IPS-15b (cell line): ENCODE data around the gene CREB1.

Experiments used
- H3K27me3 ChIP-seq: one replicate; pipeline ENCODE4 v1.6.1; 2013; ENCODE audit warnings: low read length; ENCODE audit not compliant: control insufficient read depth, insufficient read depth
- H3K36me3 ChIP-seq: one replicate; pipeline ENCODE4 v1.6.1; 2013; ENCODE audit warnings: low read length; ENCODE audit not compliant: control insufficient read depth, insufficient read depth
- H3K4me1 ChIP-seq: one replicate; pipeline ENCODE4 v1.6.1; 2013; ENCODE audit warnings: mild to moderate bottlenecking, low read length; ENCODE audit not compliant: control insufficient read depth, insufficient read depth
- H3K4me3 ChIP-seq: one replicate; pipeline ENCODE4 v1.5.1; 2013; ENCODE audit warnings: low read depth, low read length
- H3K9ac ChIP-seq: one replicate; pipeline ENCODE4 v1.6.1; 2013; ENCODE audit warnings: low read depth, mild to moderate bottlenecking, low read length
- H3K9me3 ChIP-seq: one replicate; pipeline ENCODE4 v1.6.1; 2013; ENCODE audit warnings: mild to moderate bottlenecking, low read length; ENCODE audit not compliant: control insufficient read depth, insufficient read depth

The CREB1 gene

DNA sequence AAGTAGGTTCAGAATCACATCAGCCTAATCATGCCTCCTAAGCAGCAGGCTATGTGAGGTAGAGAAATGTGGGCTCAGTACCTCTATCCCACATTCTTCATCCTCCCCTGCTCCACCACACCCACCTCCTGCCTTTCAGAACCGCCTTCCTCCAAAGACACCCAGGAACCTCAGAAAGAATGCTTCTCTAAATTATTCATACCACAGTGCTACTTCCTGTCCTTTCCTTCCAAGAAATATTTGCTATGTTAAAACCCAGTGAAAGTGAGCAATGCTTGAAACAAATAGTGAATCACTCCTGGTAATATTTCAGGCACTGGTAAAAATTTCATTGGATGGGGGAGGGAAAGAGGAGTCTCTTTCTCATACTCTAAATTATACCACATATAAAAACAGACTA is 24.0 kb upstream of the CREB1 start:
- Histone ChIP-seq H3K4me1 (peaks cover 15% of the 10 kb centered on the region), H3K4me3 (no peak overlapping the region), H3K27me3 (no peaks in the 10 kb centered on the region), H3K36me3 (no peaks in the 10 kb centered on the region), H3K9me3 (no peaks in the 10 kb centered on the region), H3K9ac (no peak overlapping the region)

DNA sequence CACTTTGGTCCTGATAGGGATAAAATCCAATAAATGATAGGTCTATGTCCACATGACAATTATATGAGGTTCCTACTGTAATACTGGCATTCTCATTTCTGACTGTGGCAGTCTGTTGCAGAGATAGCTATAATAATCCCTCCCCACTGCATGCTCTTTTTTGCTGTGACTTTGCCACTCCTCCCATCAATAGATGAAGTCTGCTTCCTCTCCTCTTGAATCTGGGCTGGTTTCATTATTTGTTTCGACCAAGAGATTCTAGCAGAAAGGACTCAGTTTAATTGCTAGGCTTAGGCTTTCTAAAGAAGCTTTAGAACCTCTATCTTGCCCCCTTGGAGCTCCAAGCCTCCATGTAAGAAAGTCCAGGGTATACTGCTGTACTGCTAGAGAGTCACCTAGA is 23.3 kb upstream of the CREB1 start:
- Histone ChIP-seq H3K4me1 (peaks cover 15% of the 10 kb centered on the region), H3K27me3 (no peaks in the 10 kb centered on the region), H3K36me3 (no peaks in the 10 kb centered on the region), H3K4me3 (no peak overlapping the region), H3K9ac (no peak overlapping the region), H3K9me3 (no peaks in the 10 kb centered on the region)

DNA sequence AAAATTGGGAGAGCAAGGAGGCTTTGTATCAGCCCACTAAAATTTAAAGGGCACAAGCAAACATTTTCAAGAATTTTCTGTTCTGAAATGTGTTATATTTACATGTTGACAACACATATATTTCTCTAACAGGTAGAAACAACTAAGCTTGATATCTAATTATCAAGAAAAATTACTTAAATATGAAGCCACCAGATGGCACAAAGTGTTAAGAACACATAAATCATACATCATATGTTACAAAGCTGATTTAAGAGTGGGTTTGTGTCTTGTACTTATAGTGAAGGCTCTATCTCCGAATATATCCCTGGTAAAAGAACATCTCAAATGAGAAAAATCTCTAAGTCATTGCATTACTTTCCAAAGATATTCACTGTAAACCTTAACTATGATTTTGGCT is 19.6 kb upstream of the CREB1 start:
- Histone ChIP-seq H3K4me3 (no peak overlapping the region), H3K9ac (no peak overlapping the region), H3K9me3 (no peaks in the 10 kb centered on the region), H3K27me3 (no peaks in the 10 kb centered on the region), H3K36me3 (no peaks in the 10 kb centered on the region), H3K4me1 (peaks cover 9% of the 10 kb centered on the region)

DNA sequence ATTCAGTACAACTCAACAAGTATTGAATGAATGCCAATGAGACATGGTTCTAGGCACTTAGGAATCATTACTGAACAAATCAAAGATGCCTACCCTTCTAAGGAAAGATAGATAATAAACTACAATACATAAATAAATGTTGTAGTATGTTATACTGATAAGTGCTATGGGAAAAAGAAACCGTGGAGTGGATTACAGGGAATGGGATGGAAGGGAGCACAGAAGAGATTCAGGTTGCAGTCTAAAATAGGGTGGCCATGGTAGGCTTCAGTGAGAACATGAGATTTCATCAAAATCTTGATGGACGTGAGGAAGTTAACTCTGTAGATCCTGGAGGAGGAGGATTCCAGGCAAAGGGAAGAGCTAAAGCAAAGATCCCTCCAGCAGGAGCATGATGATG is 17.9 kb upstream of the CREB1 start:
- H3K9me3 ChIP-seq, result no peaks in the 10 kb centered on the region
- H3K27me3 ChIP-seq, result no peaks in the 10 kb centered on the region
- no peaks in the 10 kb centered on the region for H3K36me3 ChIP-seq
- no peak overlapping the region for H3K9ac ChIP-seq
- H3K4me3 ChIP-seq, result no peak overlapping the region
- no peaks in the 10 kb centered on the region for H3K4me1 ChIP-seq

DNA sequence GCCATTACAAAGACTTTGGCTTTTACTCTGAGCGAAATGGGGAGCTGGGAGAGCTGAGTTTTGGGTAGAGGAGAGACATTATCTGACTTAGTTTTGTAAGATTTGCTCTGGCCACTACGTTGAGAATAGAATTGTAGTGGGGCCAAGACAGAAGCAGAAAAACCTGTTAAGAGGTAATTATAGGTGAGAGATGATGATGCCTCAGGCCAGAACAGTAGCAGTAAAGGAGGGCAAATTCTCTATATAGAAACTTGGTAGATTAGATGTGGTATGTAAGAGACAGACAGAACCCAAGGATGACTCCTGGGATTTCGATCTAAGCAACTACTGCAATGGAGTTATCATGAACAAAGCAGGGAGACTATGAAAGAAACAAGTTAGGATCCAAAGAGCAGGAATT is 17.4 kb upstream of the CREB1 start:
- Histone ChIP-seq H3K9ac (no peak overlapping the region), H3K36me3 (no peaks in the 10 kb centered on the region), H3K9me3 (no peaks in the 10 kb centered on the region), H3K4me3 (no peak overlapping the region), H3K27me3 (no peaks in the 10 kb centered on the region), H3K4me1 (no peaks in the 10 kb centered on the region)

DNA sequence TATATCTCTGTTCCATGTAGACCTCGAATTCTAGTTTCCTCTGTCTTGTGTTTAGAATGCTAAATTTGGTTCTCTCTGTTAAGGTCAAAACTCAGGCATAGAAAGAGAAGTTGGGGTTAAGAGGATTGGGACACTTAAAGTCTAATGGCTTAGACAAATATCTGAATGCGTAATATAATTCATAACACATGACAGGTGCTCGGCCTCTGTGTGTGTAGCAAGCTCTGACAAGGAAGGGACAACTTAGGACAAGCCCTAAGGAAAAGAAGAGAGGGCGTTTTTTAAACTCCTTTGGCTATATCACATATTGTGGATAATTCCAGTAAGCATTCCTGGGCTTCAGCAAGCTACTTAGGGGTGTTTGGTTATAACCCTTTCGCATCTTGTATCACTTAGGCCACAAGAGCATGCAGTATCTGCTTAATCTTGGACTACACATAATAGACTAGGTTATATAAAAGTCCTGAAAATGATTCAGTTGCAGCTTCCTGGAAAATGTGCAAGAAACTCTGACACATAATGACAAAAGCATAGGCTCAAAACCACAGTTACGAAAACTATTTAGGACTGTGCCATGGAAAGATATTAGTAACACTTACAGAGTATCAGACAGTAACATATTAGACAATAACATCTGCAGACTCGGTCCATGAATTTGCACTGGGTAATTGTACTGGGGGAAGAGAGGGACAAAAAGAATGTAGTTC is 16.1 kb upstream of the CREB1 start:
- Histone ChIP-seq H3K4me1 (no peaks in the 10 kb centered on the region), H3K36me3 (no peaks in the 10 kb centered on the region), H3K4me3 (no peak overlapping the region), H3K9ac (no peak overlapping the region), H3K9me3 (no peaks in the 10 kb centered on the region), H3K27me3 (no peaks in the 10 kb centered on the region)

DNA sequence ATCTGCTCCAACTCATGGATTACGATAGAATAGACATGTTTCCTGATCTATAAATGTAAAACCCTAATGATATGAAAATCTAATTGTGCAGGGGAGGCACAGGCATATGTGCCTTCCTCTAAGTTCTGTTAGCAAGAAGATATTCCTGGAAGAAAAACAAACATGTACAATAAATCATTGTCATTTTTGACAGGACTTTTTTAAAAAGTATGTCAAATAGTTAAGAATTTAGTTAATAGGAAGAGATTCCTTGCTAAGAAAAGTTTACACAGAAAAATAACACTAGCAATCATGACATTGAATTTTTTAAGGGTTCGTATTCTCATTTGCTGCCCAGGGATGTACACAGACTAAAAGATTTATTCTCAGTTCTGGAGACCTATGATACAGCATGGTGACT is 15.3 kb upstream of the CREB1 start:
- Histone ChIP-seq H3K4me1 (no peaks in the 10 kb centered on the region), H3K36me3 (no peaks in the 10 kb centered on the region), H3K9me3 (no peaks in the 10 kb centered on the region), H3K4me3 (no peak overlapping the region), H3K27me3 (no peaks in the 10 kb centered on the region), H3K9ac (no peak overlapping the region)

DNA sequence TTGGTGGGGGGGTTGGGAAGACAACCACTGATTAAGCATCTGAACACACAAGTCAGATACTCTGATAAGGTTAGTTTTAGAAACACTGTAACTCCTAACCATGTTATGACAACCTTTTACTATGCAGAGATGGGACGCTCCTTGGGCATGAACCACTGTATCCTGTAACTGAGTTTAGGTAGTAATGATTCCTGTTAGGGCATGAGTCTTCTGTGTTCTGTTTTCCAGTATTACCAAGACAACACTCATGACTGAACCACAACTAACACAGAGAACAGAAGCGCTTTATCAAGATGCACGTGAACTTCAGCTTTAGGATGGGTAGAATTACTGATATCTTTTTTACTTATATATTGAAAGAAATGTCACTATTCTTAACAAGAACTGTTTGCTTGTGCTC is 14.1 kb upstream of the CREB1 start:
- H3K4me1 ChIP-seq, result no peaks in the 10 kb centered on the region
- no peaks in the 10 kb centered on the region for H3K9me3 ChIP-seq
- H3K36me3 ChIP-seq, result no peaks in the 10 kb centered on the region
- no peak overlapping the region for H3K9ac ChIP-seq
- no peaks in the 10 kb centered on the region for H3K27me3 ChIP-seq
- H3K4me3 ChIP-seq, result no peak overlapping the region

DNA sequence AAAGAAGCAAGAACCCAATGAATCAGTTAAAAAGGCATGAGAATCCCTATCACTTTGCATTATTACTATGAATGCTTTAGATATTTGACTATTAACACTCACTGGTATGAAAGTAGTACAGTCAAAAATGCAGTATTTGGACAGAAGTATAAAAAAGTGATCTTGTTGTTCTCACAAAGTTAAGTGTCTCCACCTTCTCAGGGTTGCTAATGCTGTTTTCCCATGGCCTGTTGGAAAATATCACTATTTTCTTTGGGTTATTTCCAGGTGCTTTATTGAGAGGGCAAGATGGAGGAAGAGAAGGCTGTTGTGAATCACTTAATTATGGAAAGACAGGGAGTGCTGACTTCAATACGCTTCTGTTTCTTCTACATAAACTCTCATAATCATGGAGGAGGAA is 13.6 kb upstream of the CREB1 start:
- no peaks in the 10 kb centered on the region for H3K27me3 ChIP-seq
- H3K4me3 ChIP-seq, result no peak overlapping the region
- H3K9ac ChIP-seq, result no peak overlapping the region
- H3K36me3 ChIP-seq, result no peaks in the 10 kb centered on the region
- H3K9me3 ChIP-seq, result no peaks in the 10 kb centered on the region
- no peaks in the 10 kb centered on the region for H3K4me1 ChIP-seq

DNA sequence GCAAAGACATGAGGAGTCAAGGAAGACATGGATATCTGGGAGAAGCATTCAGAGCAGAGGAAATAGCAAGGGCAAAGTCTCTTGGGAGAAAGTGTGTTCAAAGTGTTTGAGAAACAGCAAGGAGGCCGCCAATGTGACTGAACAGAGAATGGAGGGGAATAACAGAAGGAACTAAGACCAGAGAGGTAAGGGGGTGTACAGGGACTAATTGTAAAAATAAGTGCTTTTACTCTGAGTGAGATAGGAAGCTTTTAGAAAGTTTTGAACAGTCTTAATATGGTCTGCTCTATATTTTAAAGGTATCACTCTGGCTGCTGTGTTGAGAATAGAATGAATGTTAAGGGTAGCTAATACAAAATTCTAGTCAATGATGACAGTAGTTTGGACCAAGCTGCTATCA is 6.8 kb upstream of the CREB1 start:
- Histone ChIP-seq H3K4me3 (no peak overlapping the region), H3K9me3 (no peaks in the 10 kb centered on the region), H3K9ac (no peak overlapping the region), H3K4me1 (peaks cover 3% of the 10 kb centered on the region), H3K27me3 (peaks cover 8% of the 10 kb centered on the region), H3K36me3 (no peaks in the 10 kb centered on the region)

DNA sequence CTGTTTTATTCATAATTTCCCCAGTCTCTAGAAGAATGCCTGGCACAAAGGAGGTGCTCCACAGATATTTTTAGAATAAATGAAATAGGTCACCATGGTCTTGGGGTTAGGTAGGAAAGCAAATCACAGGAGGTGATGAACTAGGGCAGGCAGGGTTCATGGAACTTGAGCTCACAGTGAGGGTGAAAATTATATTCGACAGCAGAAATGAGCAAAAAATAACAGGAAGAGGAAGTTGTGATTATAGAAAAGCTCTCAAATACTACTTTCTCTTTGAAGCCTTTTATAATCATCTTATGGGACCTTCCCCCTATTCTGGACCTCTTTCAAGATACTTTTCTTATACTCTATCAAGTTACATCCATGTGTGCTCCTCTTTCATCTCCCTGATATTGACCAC is 4.5 kb upstream of the CREB1 start:
- Histone ChIP-seq H3K9me3 (no peaks in the 10 kb centered on the region), H3K4me1 (peaks cover 7% of the 10 kb centered on the region), H3K4me3 (no peak overlapping the region), H3K27me3 (peaks cover 13% of the 10 kb centered on the region), H3K9ac (no peak overlapping the region), H3K36me3 (no peaks in the 10 kb centered on the region)

DNA sequence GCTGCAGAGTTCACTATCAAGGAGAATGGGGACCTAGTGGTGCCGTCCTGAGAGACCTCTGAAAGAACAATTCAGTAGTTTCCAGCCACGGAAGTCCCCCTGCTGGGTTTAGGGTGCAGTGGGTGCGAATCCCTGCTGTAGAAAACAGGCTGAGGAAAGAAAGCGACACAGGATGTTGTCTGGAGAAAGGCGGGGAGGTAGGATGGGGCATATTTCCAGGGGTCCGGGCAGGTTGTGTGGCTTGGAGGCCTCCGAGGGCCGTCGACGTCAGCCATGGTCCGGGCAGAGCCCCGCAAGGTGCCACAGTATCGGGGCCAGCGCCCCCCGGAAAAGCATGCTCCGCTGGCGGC is 807 bp upstream of the CREB1 start:
- Histone ChIP-seq H3K4me3 (peak overlapping the region; percentile 88), H3K9me3 (no peaks in the 10 kb centered on the region), H3K27me3 (peaks cover 13% of the 10 kb centered on the region), H3K4me1 (peaks cover 7% of the 10 kb centered on the region), H3K36me3 (no peaks in the 10 kb centered on the region), H3K9ac (peak overlapping the region; percentile 83)
